K562 (cell line): ENCODE results near the gene MFN1. TPM values are rescaled to one million over a fixed set of nuclear protein-coding genes. Genes with fewer than 3 reads are reported as not detected.

Source experiments
- CREBBP ChIP-seq: IDR thresholded peaks from one replicate; pipeline ENCODE4 v1.6.1; 2012; ENCODE audit warnings: low read depth, mild to moderate bottlenecking, control low read depth, inconsistent platforms, low read length
- DMBX1 ChIP-seq: fragments of 250-450 bp; sonication (Bioruptor Pico); IDR thresholded peaks from 2 replicates; pipeline ENCODE4 v1.8.0; 2022; ENCODE audit warnings: inconsistent platforms, mild to moderate bottlenecking, moderate library complexity, borderline replicate concordance
- IFI16 ChIP-seq: fragments of 250-450 bp; sonication (Bioruptor Pico); IDR thresholded peaks from 2 replicates; pipeline ENCODE4 v2.1.2; 2022; ENCODE audit warnings: mild to moderate bottlenecking, inconsistent platforms
- JUNB ChIP-seq: fragments of 450-650 bp; formaldehyde crosslinking; conservative IDR thresholded peaks from 2 replicates; pipeline ENCODE4 v1.4.0; 2020; ENCODE audit warnings: mild to moderate bottlenecking
- KAT7 ChIP-seq: sonication (generic); formaldehyde crosslinking; IDR thresholded peaks from 2 replicates; pipeline ENCODE4 v1.8.0; 2022; ENCODE audit warnings: missing genetic modification reagents, mild to moderate bottlenecking, borderline replicate concordance
- KLF1 ChIP-seq: fragments of 450-650 bp; IDR thresholded peaks from 2 replicates; pipeline ENCODE4 v1.6.1; 2016; ENCODE audit warnings: missing genetic modification characterization, missing compliant biosample characterization
- NFE2L1 ChIP-seq: fragments of 450-650 bp; IDR thresholded peaks from 2 replicates; pipeline ENCODE4 v1.6.1; 2016; ENCODE audit warnings: missing genetic modification characterization, low read depth, mild to moderate bottlenecking, missing compliant biosample characterization, moderate library complexity, borderline replicate concordance
- PCBP1 ChIP-seq: fragments of 200-400 bp; formaldehyde crosslinking; IDR thresholded peaks from 2 replicates; pipeline ENCODE4 v1.6.1; 2018; ENCODE audit warnings: mild to moderate bottlenecking, low read depth, low read length; ENCODE audit not compliant: poor library complexity, severe bottlenecking
- PTTG1 ChIP-seq: fragments of 450-650 bp; IDR thresholded peaks from 2 replicates; pipeline ENCODE4 v1.6.1; 2016; ENCODE audit warnings: low read depth, mild to moderate bottlenecking, missing genetic modification characterization, missing compliant biosample characterization
- RBM25 ChIP-seq: fragments of 200-400 bp; formaldehyde crosslinking; IDR thresholded peaks from 2 replicates; pipeline ENCODE4 v1.6.1; 2018; ENCODE audit warnings: low read length, low read depth, moderate library complexity; ENCODE audit not compliant: severe bottlenecking
- RHOXF2B ChIP-seq: fragments of 250-450 bp; sonication (Bioruptor Pico); conservative IDR thresholded peaks from 2 replicates; pipeline ENCODE4 v1.5.1; 2021
- TAF7 ChIP-seq: fragments of 450-650 bp; IDR thresholded peaks from 2 replicates; pipeline ENCODE4 v1.6.1; 2016; ENCODE audit warnings: missing genetic modification characterization, missing compliant biosample characterization
- TARDBP ChIP-seq: fragments of 450-650 bp; IDR thresholded peaks from 2 replicates; pipeline ENCODE4 v1.6.1; 2016
- ZFP36 ChIP-seq: fragments of 150-350 bp; IDR thresholded peaks from 2 replicates; pipeline ENCODE4 v1.6.1; 2018; ENCODE audit warnings: low read length, low read depth; ENCODE audit not compliant: partially characterized antibody
- ZKSCAN1 ChIP-seq: fragments of 150-350 bp; IDR thresholded peaks from 2 replicates; pipeline ENCODE4 v1.6.1; 2016; ENCODE audit warnings: low read depth, low read length
- ZNF12 ChIP-seq: sonication (generic); formaldehyde crosslinking; IDR thresholded peaks from 2 replicates; pipeline ENCODE4 v1.4.0; 2020; ENCODE audit warnings: mild to moderate bottlenecking, missing genetic modification reagents
- ZNF133 ChIP-seq: fragments of 250-450 bp; sonication (Bioruptor Pico); IDR thresholded peaks from 2 replicates; pipeline ENCODE4 v1.4.0; 2020; ENCODE audit warnings: mild to moderate bottlenecking
- ZNF143 ChIP-seq: sonication (generic); formaldehyde crosslinking; IDR thresholded peaks from 2 replicates; pipeline ENCODE4 v1.9.0; 2022; ENCODE audit warnings: mild to moderate bottlenecking, missing genetic modification reagents
- ZNF583 ChIP-seq: fragments of 250-450 bp; sonication (Bioruptor Pico); IDR thresholded peaks from 2 replicates; pipeline ENCODE4 v1.4.0; 2020
- polyA plus RNA-seq, 8 experiments: library from polyadenylated mRNA; depleted of rRNA in 4 of 8; stranded (reverse) in 5 of 8; unstranded in 3 of 8; fragments of >200 nt; fragmentation: Nextera tagmentation in 2 of 8; fragmentation: Illumina TruSeq in 1 of 8; extraction: Ambion mirVana in 2 of 8; extraction: Trizol in 1 of 8; gene quantifications; 2 replicates each; pipeline versions ENCODE4 v1.2.1 to v1.2.3, GENCODE V29; 2011 to 2014; ENCODE audit warnings: inconsistent platforms in 1 of 8, missing spikeins in 1 of 8
- total RNA-seq, 7 experiments: library from RNA; depleted of rRNA in 6 of 7; stranded (reverse); fragments of >200 nt in 6 of 7; fragmentation: Illumina TruSeq in 2 of 7; extraction: Trizol in 2 of 7; gene quantifications; 2 replicates each; pipeline versions ENCODE4 v1.2.1 to v1.2.3, GENCODE V29; 2011 to 2021; ENCODE audit warnings: low replicate concordance in 1 of 7
- TF ChIP-seq, protein P1 (sequence below): IDR thresholded peaks from 3 replicates; pipeline ENCODE4 v1.6.1; 2011; ENCODE audit warnings: borderline replicate concordance, mild to moderate bottlenecking, moderate library complexity; ENCODE audit not compliant: insufficient read length; ENCODE audit errors: extremely low read depth
- TF ChIP-seq, protein P2 (sequence below): fragments of 450-650 bp; formaldehyde crosslinking; IDR thresholded peaks from 2 replicates; pipeline ENCODE4 v1.4.0; 2020; ENCODE audit warnings: mild to moderate bottlenecking, moderate library complexity
- TF ChIP-seq, protein P3 (sequence below): fragments of 250-450 bp; sonication (Bioruptor Pico); IDR thresholded peaks from 2 replicates; pipeline ENCODE4 v1.8.0; 2021; ENCODE audit warnings: moderate library complexity, mild to moderate bottlenecking, inconsistent platforms
- TF ChIP-seq, protein P4 (sequence below): sonication (generic); formaldehyde crosslinking; IDR thresholded peaks from 2 replicates; pipeline ENCODE4 v1.8.0; 2022; ENCODE audit warnings: mild to moderate bottlenecking, missing genetic modification reagents, borderline replicate concordance

MFN1 gene
- total and polyA plus RNA-seq, 9 of the 15 experiments (the other 6 are each of a cell fraction or from before 2014, with no cell fraction given): 10.5 to 42.7 (median 22.6) TPM

DNA sequence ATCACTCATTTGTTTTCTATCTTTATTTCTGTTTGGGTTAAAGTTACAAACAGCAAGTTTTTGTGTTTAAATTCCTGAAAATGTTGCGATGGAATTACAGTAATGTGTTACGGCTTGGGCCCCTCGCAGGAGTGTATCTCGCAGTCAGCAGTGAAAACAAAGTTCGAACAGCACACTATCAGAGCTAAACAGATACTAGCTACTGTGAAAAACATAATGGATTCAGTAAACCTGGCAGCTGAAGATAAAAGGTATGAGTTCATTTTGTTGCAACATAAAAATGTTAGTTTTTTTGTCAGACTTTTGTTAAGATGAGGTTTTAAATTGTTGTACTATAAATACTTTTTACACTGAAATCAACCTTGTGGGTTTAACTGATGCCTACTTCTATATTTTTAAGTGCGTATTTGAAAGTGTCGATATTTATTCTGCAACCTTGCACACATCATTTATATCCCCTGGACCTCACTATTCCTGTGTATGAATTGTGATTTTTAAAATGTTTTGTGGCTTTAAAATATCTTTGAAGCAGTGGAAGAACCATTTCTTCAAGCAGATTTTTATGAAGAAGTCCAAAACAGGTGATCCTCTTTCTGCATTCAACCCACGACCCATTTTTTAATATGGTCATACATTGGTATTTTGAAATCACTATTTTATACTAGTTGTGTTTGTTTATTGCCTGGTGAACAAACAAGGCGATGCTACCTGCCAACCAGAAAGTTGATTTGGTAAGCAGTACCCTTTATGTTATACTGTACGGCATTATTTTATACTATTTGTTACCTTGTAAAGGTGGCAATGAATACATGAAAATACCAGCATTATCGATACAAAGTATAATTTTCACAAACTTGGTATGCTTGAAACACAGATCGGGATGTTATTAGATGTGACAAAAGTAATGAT lies 27.8 kb downstream of the MFN1 start (continued):
- TF ChIP-seq, protein P1, sequence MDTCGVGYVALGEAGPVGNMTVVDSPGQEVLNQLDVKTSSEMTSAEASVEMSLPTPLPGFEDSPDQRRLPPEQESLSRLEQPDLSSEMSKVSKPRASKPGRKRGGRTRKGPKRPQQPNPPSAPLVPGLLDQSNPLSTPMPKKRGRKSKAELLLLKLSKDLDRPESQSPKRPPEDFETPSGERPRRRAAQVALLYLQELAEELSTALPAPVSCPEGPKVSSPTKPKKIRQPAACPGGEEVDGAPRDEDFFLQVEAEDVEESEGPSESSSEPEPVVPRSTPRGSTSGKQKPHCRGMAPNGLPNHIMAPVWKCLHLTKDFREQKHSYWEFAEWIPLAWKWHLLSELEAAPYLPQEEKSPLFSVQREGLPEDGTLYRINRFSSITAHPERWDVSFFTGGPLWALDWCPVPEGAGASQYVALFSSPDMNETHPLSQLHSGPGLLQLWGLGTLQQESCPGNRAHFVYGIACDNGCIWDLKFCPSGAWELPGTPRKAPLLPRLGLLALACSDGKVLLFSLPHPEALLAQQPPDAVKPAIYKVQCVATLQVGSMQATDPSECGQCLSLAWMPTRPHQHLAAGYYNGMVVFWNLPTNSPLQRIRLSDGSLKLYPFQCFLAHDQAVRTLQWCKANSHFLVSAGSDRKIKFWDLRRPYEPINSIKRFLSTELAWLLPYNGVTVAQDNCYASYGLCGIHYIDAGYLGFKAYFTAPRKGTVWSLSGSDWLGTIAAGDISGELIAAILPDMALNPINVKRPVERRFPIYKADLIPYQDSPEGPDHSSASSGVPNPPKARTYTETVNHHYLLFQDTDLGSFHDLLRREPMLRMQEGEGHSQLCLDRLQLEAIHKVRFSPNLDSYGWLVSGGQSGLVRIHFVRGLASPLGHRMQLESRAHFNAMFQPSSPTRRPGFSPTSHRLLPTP: no peak
- TF ChIP-seq DMBX1 (CRISPR knock-in tag) (peak; percentile 81), ZKSCAN1 (no peak), PTTG1 (tag) (no peak), NFE2L1 (tag) (no peak), ZNF12 (CRISPR knock-in tag) (no peak), KAT7 (CRISPR knock-in tag) (no peak), RHOXF2B (no peak), RBM25 (no peak), ZNF133 (no peak), ZNF583 (no peak), CREBBP (no peak), ZFP36 (no peak), ZNF143 (CRISPR knock-in tag) (no peak), TAF7 (tag) (no peak), PCBP1 (no peak), JUNB (no peak), TARDBP (no peak; the same call in 1 of the 2 replicates), KLF1 (no peak), IFI16 (CRISPR knock-in tag) (no peak)
- TF ChIP-seq, protein P2, sequence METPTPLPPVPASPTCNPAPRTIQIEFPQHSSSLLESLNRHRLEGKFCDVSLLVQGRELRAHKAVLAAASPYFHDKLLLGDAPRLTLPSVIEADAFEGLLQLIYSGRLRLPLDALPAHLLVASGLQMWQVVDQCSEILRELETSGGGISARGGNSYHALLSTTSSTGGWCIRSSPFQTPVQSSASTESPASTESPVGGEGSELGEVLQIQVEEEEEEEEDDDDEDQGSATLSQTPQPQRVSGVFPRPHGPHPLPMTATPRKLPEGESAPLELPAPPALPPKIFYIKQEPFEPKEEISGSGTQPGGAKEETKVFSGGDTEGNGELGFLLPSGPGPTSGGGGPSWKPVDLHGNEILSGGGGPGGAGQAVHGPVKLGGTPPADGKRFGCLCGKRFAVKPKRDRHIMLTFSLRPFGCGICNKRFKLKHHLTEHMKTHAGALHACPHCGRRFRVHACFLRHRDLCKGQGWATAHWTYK (CRISPR knock-in tag): no peak
- TF ChIP-seq, protein P3, sequence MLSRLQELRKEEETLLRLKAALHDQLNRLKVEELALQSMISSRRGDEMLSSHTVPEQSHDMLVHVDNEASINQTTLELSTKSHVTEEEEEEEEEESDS (CRISPR knock-in tag): no peak
- TF ChIP-seq, protein P4, sequence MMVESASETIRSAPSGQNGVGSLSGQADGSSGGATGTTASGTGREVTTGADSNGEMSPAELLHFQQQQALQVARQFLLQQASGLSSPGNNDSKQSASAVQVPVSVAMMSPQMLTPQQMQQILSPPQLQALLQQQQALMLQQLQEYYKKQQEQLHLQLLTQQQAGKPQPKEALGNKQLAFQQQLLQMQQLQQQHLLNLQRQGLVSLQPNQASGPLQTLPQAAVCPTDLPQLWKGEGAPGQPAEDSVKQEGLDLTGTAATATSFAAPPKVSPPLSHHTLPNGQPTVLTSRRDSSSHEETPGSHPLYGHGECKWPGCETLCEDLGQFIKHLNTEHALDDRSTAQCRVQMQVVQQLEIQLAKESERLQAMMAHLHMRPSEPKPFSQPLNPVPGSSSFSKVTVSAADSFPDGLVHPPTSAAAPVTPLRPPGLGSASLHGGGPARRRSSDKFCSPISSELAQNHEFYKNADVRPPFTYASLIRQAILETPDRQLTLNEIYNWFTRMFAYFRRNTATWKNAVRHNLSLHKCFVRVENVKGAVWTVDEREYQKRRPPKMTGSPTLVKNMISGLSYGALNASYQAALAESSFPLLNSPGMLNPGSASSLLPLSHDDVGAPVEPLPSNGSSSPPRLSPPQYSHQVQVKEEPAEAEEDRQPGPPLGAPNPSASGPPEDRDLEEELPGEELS (CRISPR knock-in tag): no peak
